Measurements from ENCODE around the gene TRIP13.

TRIP13 gene

DNA sequence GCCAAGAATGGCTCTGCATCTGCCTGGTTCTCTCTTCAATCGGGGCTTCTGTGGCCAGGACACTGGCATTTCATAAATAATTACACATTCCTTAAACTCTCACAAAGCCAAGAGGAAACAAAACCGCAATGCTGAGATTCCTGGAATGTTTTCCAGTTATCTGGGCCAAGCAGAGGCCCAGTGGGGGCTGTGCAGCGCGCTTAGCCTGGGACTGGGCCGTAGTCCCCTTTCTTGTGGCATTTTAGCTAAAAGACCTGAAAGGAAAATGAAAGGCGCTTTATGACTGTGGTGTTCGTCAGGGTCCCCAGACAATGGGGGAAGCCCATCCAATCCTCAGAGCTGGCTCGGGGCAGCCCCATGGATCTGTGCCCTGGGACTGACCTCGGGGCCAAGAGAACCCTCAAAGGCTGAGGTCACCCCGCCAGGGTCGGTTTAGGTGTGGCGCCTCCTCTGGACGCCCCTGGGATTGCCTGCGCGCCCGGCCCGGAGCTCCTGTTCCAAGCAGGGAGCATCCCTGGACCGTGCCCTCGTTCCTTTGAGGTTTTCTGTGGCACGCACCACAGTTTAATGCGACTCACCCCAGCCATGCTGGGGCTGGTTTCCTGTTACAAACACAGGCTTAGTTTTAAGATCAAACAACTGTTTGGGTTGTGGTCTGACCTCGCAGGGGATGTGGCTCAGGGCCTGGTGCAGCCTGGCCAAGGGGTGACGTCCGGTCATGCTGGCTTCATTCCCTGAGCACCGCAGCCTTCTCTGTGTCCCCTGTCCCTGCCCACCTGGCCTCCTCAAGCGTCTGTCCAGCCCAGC is 64.5 kb downstream of the TRIP13 start:
- no peak for DNase-seq

DNA sequence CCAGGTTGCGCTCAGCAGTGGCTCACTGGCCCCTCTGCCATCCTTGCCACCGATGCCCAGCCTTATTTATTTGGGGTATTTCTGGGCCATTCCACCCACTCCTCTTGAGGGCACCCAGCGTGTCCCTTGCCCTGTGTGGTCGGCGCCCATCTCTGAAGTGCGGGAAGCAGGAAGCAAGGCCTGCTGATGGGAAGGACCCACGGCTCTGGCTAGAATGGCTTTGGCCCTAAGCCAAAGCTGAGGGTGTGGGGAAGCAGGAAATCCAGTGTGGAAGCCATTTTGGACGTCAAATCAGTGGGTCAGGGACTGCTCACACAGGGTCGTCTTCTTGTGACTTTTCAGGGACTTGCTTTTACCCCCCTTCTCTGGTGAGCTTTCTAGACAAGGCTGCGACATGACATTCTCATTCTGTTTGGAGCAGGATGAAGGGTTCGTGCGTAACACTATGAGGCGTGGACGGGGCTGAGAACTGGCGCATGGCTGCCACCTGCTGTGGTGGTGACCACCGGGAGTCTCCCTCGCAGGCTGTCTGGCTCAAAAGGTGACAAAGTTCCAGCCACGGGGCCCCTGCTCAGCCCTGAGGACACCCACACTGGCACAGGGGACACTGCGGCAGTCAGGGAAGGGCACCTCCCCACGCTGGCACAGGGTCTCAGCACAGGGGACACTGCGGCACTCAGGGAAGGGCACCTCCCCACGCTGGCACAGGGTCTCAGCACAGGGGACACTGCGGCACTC is 65.2 kb downstream of the TRIP13 start:
- no peak for DNase-seq

DNA sequence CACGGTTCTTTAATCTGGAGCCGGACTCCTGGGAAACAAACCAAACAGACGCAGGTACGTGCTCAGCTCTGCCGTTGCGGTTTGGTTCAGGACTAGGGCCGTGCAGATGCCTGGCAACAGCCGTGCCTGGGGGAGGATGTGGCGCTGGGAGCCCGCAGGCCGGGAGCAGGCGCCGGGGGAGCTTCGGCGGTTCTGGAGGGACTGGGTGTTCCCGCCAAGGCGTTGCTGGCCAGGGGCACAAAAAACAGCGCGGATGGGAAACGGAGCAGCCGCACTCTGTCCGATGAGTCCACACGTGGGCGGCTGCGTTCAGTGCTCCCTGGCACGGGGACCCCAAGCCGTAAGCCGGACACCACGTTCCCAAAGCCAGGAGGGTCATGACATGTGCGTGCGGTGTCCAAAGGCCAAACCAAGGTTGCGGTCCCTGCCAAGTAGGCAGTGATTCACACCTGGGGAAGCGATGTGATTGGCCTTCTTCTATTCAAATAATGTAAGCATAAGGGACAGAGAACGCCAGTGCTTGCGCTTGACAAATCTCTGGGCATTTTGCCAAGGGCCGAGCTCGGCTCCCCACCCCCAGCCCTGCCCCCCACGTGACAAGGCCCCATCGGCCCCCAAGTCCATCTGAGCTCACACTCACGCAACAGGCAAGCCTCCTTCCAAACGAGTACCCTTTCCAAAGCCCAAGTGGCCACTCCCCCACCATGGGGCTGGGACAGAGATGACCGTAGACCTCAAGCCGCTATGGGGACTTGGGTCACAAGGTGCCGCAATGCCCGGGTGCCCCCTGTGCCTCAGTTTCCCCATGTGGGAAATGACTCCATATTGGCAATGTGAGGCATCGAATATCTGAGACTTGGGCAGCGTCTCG is 66.3 kb downstream of the TRIP13 start:
- no peak for DNase-seq

DNA sequence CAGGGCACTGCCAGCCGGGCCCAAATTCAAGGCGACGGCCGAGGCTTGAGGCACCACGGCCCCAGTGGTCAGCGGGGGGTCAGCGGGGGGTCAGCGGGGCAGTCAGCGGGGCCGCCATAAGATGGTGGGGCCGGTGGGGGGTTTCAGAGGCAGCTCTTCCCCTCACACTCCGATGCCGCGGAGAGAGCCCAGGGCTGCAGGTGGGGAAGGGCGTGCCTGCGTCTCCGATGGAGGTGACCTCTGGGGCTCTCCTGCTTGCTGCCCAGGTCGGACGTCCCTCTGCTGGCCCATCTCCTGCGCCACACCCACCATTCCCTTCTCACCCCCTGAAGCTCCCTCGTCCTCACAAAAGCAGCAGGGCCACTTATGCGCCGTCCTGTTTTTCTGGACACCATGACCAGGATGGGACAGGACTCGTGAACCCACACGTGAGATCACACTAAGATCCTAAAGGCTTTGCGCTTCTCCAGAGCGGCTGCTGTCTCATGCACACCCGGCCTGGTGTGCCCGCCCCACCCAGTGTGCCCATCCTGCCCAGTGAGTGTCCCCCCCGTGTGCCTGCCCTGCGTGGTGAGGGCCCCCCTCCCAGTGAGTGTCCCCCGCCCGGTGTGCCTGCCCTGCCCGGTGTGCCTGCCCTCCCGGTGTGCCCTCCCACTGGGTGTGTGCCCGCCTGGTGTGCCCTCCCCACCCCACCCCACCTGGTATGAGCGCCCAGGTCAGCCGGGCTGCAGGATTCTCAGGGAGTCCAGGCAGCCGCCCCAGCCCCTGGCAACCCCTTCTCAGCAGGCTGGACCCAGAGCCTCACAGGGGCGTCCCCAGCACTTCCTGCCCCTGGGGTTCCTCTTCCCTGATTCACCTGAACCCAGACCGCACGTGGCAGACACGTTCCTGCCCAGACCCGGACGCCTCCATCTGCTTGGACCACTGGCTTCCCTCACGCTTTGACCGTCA is 67.2 kb downstream of the TRIP13 start:
- DNase-seq = no peak

DNA sequence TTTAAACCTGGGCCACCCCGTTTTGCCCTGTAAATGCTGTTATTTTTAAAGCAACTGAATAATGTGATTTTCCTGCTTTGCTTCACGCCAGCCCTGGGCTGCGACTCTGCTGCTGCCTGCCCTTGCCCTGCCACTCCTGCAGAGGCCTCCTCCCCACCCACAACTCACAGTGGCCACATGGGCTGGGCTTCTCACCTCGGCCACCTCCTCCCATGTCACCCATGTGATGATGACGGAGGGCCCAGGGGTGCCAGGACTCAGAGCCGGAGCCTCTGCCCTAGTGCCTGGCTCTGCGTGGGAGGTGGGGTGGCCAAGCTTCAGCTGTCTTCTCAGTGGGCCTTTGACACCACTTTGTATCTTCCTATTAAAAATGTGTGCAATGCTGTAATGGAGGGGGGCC is 67.9 kb downstream of the TRIP13 start:
- no peak for DNase-seq

DNA sequence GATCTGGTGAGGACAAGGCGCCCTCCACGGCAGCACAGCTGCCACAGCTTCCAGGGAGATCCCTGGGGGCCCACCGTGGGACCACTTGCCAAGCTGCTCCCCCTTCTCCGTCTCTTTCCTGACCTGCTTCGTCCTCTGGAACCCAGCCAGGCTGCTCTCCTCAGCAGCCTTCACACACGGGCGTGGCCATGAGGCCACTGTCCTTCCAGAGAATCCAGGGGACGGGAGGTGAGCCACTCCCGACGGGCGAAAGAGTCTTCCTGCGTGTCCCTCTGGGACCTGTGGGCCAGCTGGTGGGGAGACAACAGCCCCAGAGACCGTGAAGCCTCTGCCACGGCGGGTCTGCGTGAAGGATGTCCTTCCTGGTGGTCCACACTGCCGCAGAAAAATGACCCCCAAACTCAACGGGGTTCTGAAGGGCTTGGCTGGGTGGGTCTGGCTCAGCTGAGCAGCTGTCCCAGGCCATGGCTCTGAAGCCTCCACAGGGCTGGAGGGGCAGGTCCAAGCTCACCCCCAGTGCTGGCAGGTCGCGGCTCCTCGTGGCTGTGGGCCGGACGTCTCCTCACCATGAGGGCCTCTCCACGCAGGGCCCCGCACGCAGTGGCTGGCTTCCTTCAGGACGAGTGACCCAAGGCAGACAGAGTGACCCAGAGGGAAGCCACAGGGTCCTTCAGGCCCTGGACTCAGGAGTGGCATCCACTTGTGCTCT is 68.5 kb downstream of the TRIP13 start:
- DNase-seq = no peak

DNA sequence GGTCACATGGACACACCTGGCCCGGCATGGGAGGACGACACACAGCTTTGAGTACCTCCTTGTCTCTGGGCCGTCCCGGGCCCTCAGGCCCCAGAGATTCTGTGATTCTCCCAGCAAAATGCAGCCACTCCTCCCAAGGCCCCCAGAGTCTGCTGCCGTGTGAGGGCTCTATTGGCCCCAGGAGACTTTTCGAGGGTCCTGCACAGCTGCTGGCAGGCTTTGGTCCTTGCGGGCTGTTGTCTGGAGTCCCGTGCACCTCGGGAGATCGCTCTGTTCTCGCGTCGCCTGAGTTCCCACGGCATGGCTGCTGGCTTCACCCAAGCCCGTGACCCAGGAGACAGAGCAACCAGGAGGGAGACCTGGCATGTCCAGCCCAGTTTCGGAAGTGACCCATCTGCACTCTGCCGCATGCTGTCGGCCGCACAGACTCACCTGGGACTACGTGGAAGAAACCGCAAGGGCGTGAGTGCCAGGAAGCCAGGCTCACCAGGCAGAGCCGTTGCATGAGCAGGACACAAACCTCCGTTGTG is 69.1 kb downstream of the TRIP13 start:
- DNase-seq = no peak

DNA sequence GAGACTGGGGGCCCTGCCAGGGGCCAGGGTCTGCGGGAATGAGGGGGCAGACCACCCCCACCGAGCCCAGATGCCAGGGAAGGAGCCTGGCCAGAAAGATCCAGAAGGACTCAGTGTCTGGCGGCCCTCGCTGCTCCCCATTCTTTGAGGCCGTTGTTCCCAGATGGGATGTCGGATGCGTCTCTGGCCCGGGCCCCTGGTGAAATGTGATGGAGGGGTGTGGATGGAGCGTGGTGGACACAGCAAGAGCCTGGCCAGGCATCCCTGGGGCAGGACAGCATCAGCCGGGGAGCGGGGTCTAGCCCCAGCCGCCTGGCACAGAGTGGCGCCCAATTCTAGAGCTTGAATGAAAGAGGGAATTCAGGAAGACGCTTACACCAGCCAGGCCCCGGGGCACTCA is 69.7 kb downstream of the TRIP13 start:
- DNase-seq = no peak

DNA sequence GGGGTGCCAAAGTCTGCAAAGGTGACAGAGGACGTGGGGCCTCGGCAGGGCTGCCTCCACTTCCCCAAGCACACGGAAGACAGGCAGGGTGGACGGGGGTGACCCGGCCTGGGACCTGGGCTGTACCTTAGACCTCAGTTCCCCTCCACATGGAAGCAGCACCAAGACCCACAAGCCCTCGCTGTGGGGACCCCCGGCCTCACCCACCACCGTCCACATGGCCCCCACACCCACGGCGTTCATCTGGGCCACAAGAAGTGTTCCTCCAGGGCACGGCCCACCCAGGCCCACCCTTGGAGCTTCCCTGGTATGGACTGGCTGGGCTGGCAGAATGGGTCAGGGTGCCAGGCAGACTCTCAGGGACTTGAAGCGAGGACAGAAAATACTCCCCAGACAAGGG is 70.1 kb downstream of the TRIP13 start:
- DNase-seq = no peak

DNA sequence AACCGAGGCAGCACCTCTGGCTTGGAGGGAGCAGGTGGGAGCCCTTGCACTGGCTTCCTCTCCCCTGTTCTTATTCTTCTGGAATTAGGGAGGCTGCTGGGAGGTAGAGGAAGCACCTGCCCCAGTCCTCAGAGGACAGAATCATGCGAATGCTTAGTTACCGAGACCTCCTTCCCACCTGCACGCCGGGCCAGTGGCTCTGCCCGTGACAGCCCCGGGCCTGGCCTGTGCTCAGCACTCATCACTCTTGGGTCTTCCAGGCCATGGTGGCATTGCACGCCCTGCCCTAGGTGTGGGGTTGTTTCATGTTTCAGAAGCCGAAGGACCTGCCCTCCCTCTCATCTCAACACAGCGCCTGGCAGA is 70.6 kb downstream of the TRIP13 start:
- no peak for DNase-seq

DNA sequence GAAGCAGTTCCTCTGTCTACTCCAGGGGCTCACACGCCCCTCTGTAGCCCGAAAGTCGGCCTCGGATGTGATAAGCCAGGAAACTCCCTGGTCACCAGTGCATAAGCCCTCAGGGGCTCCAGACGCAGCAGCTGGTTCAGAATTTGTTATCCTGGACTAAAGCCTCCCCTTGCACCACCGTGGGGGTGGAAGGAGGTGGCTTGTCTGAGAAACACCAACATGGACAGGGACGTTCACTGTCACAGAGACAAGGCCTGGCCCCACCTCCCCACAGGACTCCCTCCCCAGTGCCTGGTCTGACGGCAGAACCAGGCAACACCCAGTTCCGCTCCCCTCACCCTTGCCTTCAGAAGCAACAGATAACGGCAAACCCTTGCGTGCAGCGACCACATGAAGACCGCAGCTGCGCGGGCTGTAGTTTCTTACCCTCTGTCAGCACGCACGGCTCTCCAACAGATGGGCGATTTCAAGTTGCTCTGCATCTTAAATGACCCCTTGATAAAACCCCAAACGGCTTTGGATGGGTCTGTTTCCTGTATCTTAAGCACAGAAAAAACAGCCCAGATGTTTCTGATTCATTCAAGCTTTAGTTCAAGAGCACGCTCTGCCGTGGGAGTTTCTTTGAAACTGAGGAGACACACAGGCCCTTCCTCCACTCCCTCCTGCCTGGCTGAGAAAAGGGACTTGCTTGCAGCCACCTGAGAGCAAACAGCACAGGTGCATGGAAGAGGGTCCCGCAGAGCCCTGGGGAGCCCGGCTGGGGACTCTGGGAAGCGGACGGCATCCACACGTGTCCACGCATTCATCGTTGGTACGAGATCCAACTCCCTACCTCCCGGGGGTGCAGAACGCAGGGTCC is 71.2 kb downstream of the TRIP13 start:
- no peak for DNase-seq

DNA sequence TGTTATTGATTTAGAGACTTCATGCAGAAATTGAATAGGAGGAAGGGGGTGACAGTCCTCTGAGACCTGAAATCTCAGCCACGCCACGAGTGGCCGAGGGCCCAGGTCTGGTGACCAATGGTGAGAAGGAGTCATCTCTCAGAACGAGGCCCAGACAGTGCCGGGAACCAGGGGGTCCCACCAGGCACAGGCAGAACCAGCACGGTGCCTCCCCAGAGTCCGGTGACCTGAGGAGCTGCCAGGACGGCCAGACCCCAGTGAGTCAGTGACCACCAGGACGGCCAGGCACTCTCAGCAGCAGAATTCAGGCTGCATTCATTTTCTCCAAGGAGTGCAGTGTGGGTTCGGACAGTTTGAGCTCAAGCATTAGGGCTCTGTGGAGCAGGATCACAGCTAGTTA is 72.1 kb downstream of the TRIP13 start:
- DNase-seq = no peak

DNA sequence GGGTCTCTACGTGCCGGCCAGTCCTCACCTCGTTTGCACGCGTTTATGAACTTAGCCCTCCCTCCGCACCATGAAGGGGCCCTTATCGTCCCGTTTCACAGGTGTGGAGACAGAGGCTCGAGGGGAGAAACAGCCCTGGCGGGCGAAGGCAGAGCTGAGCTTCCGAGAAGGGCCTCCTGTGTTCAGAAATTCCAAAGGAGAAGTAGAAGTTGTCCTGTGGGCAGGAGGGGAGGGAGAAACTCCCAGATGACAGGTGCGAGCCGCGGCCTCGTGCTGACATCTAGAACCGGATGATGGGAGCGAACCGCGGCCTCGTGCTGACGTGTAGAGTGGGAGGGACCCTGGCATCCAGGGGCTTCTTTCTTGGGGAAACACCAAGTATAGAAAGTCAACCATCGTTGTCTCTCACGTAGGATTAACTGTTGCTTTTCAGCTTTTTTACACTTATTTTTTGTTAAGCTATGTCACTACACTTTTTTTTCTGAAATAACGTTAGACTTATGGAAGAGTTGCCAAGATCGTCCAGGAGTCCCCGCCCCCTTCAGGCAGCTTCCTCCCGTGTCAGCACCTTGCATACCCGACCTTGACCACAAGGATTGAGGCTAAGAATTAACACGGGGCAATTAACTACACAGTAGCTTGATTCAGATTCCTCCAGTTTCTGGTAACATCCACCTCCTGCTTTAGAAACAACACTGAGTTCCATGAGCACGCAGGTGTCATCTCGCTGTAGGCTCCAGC is 73.1 kb downstream of the TRIP13 start:
- DNase-seq = no peak

DNA sequence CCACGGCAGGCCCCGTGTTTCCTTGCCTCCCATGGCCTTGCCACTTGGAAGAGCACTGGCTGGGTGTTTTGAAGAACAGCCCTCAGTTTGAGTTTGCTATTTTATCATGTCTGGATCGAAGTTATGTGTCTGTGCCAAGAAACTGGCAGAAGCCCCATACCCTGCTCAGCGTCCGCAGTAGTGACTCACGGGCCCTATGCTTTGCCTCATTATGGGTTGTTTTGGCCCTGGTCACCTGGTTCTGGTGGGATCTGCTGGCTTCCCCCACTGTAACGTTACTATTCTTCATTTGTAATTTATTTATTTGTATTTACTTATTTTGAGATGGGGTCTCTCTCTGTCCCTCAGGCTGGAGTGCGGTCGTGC is 73.6 kb downstream of the TRIP13 start:
- DNase-seq = no peak

DNA sequence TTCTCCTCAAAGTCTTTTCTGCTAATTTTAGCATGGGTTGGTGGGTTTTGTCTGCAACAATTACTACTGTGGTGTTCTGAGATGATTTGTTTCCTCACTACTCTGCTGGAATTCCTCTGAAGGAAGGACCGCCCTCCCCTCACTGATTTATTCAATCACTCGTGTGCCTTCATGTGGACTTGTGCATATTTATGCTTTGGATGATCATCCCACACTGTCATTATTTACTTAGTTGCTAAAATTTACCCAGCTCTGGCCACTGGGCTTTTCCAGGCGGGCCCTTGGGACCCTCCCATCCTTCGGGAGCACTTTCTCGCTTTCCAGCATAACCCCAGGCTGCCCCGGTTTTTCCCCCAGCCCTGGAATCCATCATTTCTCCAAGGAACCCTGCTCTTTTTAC is 74.3 kb downstream of the TRIP13 start:
- no peak for DNase-seq
